ENCODE measurements around the gene ZNF93.
A peak's percentile ranks its signal among the peaks of the same experiment; 100 is the strongest.
"Not testable (repeated sequence)": the region's sequence is repeated elsewhere in the genome, so short reads cannot be mapped to it uniquely, and the experiment has no call there.

ZNF93 gene

GRCh38 chr19:19943848-19944582 is 43.3 kb downstream of the ZNF93 start:
- DNase-seq: no peak

- no peak for DNase-seq
These were observed 43.8 kb downstream of the ZNF93 start for GRCh38 chr19:19944583-19944880.

GRCh38 chr19:19946226-19946625 is 45.5 kb downstream of the ZNF93 start:
- no peak for DNase-seq

- no peak for DNase-seq
These were observed 48.1 kb downstream of the ZNF93 start for GRCh38 chr19:19948800-19949199.

GRCh38 chr19:19955208-19955607 is 54.5 kb downstream of the ZNF93 start:
- no peak for DNase-seq

- no peak for DNase-seq
These were observed 55.8 kb downstream of the ZNF93 start for GRCh38 chr19:19956434-19957075.

GRCh38 chr19:19957766-19958165 is 57.0 kb downstream of the ZNF93 start:
- not testable (repeated sequence) for DNase-seq

GRCh38 chr19:19959151-19959799 is 58.5 kb downstream of the ZNF93 start:
- DNase-seq: peak; percentile 72

- DNase-seq: no peak
These were observed 63.7 kb downstream of the ZNF93 start for GRCh38 chr19:19964416-19964815.

GRCh38 chr19:19966126-19966525 is 65.4 kb downstream of the ZNF93 start:
- DNase-seq: not testable (repeated sequence)

- DNase-seq: no peak
These were observed 66.1 kb downstream of the ZNF93 start for GRCh38 chr19:19966862-19967261.
